Stimulated activated CD8-positive, alpha-beta memory T cell treated with anti-CD3 and anti-CD28 coated beads, Interleukin-15, amount 100 ng/mL, for 24 hours (primary cell): ENCODE data around the gene MAPK8.

ENCODE experiments used
- DNase-seq: peaks from one replicate; pipeline ENCODE4 v3.0.0-alpha.2; 2020; ENCODE audit warnings: low read depth

The MAPK8 gene

GRCh38 chr10:48292616-48293015, 13.9 kb upstream of the MAPK8 start:
- no peak for DNase-seq

GRCh38 chr10:48294431-48294830, 12.0 kb upstream of the MAPK8 start:
- no peak for DNase-seq

GRCh38 chr10:48296576-48297098, 9.8 kb upstream of the MAPK8 start:
- DNase-seq: no peak

- DNase-seq: no peak
Observed at GRCh38 chr10:48299066-48299465, 7.4 kb upstream of the MAPK8 start.

- no peak for DNase-seq
Observed at GRCh38 chr10:48299692-48300091, 6.8 kb upstream of the MAPK8 start.

- DNase-seq: no peak
Observed at GRCh38 chr10:48300556-48300955, 5.9 kb upstream of the MAPK8 start.

GRCh38 chr10:48302515-48303476, 3.7 kb upstream of the MAPK8 start:
- DNase-seq: no peak

- DNase-seq: no peak
Observed at GRCh38 chr10:48305905-48306264, 592 bp upstream of the MAPK8 start.

GRCh38 chr10:48306870-48307710, 613 bp downstream of the MAPK8 start:
- DNase-seq: no peak

- no peak for DNase-seq
Observed at GRCh38 chr10:48307711-48308018, 1.2 kb downstream of the MAPK8 start.

- no peak for DNase-seq
Observed at GRCh38 chr10:48309711-48310226, 3.3 kb downstream of the MAPK8 start.

- no peak for DNase-seq
Observed at GRCh38 chr10:48314107-48314506, 7.6 kb downstream of the MAPK8 start.

- no peak for DNase-seq
Observed at GRCh38 chr10:48316236-48316635, 9.8 kb downstream of the MAPK8 start.

GRCh38 chr10:48317321-48317990, 11.0 kb downstream of the MAPK8 start:
- DNase-seq: no peak

GRCh38 chr10:48322017-48322416, 15.5 kb downstream of the MAPK8 start:
- DNase-seq: no peak

- DNase-seq: no peak
Observed at GRCh38 chr10:48324580-48324979, 18.1 kb downstream of the MAPK8 start.

- DNase-seq: no peak
Observed at GRCh38 chr10:48330269-48330668, 23.8 kb downstream of the MAPK8 start.

GRCh38 chr10:48331436-48331835, 25.0 kb downstream of the MAPK8 start:
- no peak for DNase-seq

GRCh38 chr10:48332166-48332870, 25.8 kb downstream of the MAPK8 start:
- DNase-seq: no peak

GRCh38 chr10:48332871-48333216, 26.4 kb downstream of the MAPK8 start:
- no peak for DNase-seq

- no peak for DNase-seq
Observed at GRCh38 chr10:48333856-48334255, 27.4 kb downstream of the MAPK8 start.

- DNase-seq: no peak
Observed at GRCh38 chr10:48335788-48336187, 29.3 kb downstream of the MAPK8 start.
